Ishikawa (cell line): ENCODE results near the gene PIWIL1.

ENCODE experiments used
- CEBPB ChIP-seq: IDR thresholded peaks from 2 replicates; pipeline ENCODE4 v1.6.1; 2012
- CREB1 ChIP-seq: IDR thresholded peaks from 2 replicates; pipeline ENCODE4 v1.6.1; 2012; ENCODE audit warnings: low read depth
- EGR1 ChIP-seq: IDR thresholded peaks from 2 replicates; pipeline ENCODE4 v1.6.1; 2012
- EP300 ChIP-seq: IDR thresholded peaks from 2 replicates; pipeline ENCODE4 v1.6.1; 2012; ENCODE audit warnings: borderline replicate concordance
- FOXM1 ChIP-seq: IDR thresholded peaks from 2 replicates; pipeline ENCODE4 v1.6.1; 2012; ENCODE audit warnings: low read depth, borderline replicate concordance
- NFIC ChIP-seq: IDR thresholded peaks from 2 replicates; pipeline ENCODE4 v1.6.1; 2012
- RAD21 ChIP-seq: IDR thresholded peaks from 2 replicates; pipeline ENCODE4 v1.6.1; 2012; ENCODE audit warnings: low read depth
- TAF1 ChIP-seq: IDR thresholded peaks from 2 replicates; pipeline ENCODE4 v1.6.1; 2012; ENCODE audit warnings: low read depth, mild to moderate bottlenecking
- TEAD4 ChIP-seq: IDR thresholded peaks from 2 replicates; pipeline ENCODE4 v1.6.1; 2012
- YY1 ChIP-seq: IDR thresholded peaks from 2 replicates; pipeline ENCODE4 v1.6.1; 2012; ENCODE audit warnings: low read depth

The PIWIL1 gene

GRCh38 chr12:130421896-130422295, 84.2 kb downstream of the PIWIL1 start:
- TF ChIP-seq EP300 = no peak
- TF ChIP-seq YY1 = no peak
- no peak for TF ChIP-seq RAD21
- no peak for TF ChIP-seq CREB1
- no peak for TF ChIP-seq TAF1
- TF ChIP-seq TEAD4 = no peak
- TF ChIP-seq FOXM1 = no peak
- TF ChIP-seq EGR1 = no peak
- no peak for TF ChIP-seq CEBPB
- no peak for TF ChIP-seq NFIC
